Pancreas (tissue), 10 donors: ENCODE data around the gene ABCC8. TPM values are rescaled to one million over a fixed set of nuclear protein-coding genes. Genes with fewer than 3 reads are reported as not detected.

Experiments used
- ATAC-seq, 4 donors: fragments of 200-7000 bp; cut with Tn5 transposase; one replicate each; pipeline versions ENCODE4 v1.8.0 to v1.9.1; 2020; ENCODE audit warnings: mild to moderate bottlenecking in 4 of 4, moderate library complexity in 4 of 4
- DNase-seq, 6 donors: peaks; one replicate each; pipeline ENCODE4 v3.0.0-alpha.2; 2020
- FAIRE-seq: peaks from 2 replicates; lab custom pipeline; 2012; peaks lifted over from hg19 to GRCh38; lab: Jason Lieb, UNC
- H3K27ac ChIP-seq, 4 donors: fragments of 200-600 bp; sonication (generic); 1 replicate in 3 of 4; 2 replicates in 1 of 4; pipeline versions ENCODE4 v1.5.0 to v1.8.0; 2020
- H3K27me3 ChIP-seq, 4 donors: fragments of 200-600 bp; one replicate each; pipeline ENCODE4 v1.8.0; 2021
- H3K36me3 ChIP-seq, 3 donors: fragments of 200-600 bp; sonication (generic) in 1 of 3; one replicate each; pipeline versions ENCODE4 v1.5.0 to v1.8.0; 2020 to 2021
- H3K4me1 ChIP-seq, 3 donors: fragments of 200-600 bp; one replicate each; pipeline ENCODE4 v1.8.0; 2021
- H3K4me3 ChIP-seq, 4 donors: fragments of 200-600 bp; sonication (generic) in 2 of 4; one replicate each; pipeline versions ENCODE4 v1.5.0 to v1.8.0; 2020 to 2021
- H3K9me3 ChIP-seq, 4 donors: fragments of 200-600 bp; one replicate each; pipeline ENCODE4 v1.8.0; 2021
- WGBS, 2 donors: extraction: QIAGEN DNeasy Blood & Tissue Kit; methylation state at CpG; one replicate each; pipeline ENCODE4 v1.1.7; 2013; 5-methylcytosine and 5-hydroxymethylcytosine counted together
- intact Hi-C, 3 donors: fragments of 100-400 bp; cut with DNase I; formaldehyde crosslinking; loops; one replicate each; pipeline versions ENCODE4 v1.11.1 to v1.14.2; 2022
- polyA plus RNA-seq, 2 donors: library from polyadenylated mRNA; stranded (reverse); fragments of 200-250 nt; gene quantifications; one replicate each; pipeline ENCODE4 v1.2.3, GENCODE V29; 2013
- total RNA-seq, 6 donors: library from RNA; stranded (reverse); fragmentation: NEBNext Ultra II Directional in 4 of 6; extraction: Animal tissue kit (Norgen Biotek cat#: 25700) in 4 of 6; gene quantifications; one replicate each; pipeline versions ENCODE4 v1.2.1 to v1.2.4, GENCODE V29; 2021 to 2023
- TF ChIP-seq, protein P1 (sequence below), 4 donors: fragments of 200-600 bp; sonication (generic) in 3 of 4; IDR thresholded peaks; one replicate each; pipeline versions ENCODE4 v1.5.0 to v1.8.0; 2021; ENCODE audit warnings: antibody characterized with exemption in 4 of 4
- donor health status: healthy with polysubstance abuse.
- donor health status: DM: no; HTN: no; CAD: no; lungs with moderate emphysema.
- donor health status: DM: no; HTN: no; CAD: no.
- donor health status: control.
- donor health status: control.
- donor health status: Bipolar disorder and iron deficiency.
- donor health status: DM: yes; HTN: yes; CAD: no.
- donor health status: DM: no; HTN: no; CAD: no.
- donor health status: DM: no; HTN: no; CAD: no.
- donor health status: DM: yes; HTN: yes; CAD: no.

The ABCC8 gene
- total and polyA plus RNA-seq, 8 donors = 14.9 to 917 (median 53.2) TPM

DNA sequence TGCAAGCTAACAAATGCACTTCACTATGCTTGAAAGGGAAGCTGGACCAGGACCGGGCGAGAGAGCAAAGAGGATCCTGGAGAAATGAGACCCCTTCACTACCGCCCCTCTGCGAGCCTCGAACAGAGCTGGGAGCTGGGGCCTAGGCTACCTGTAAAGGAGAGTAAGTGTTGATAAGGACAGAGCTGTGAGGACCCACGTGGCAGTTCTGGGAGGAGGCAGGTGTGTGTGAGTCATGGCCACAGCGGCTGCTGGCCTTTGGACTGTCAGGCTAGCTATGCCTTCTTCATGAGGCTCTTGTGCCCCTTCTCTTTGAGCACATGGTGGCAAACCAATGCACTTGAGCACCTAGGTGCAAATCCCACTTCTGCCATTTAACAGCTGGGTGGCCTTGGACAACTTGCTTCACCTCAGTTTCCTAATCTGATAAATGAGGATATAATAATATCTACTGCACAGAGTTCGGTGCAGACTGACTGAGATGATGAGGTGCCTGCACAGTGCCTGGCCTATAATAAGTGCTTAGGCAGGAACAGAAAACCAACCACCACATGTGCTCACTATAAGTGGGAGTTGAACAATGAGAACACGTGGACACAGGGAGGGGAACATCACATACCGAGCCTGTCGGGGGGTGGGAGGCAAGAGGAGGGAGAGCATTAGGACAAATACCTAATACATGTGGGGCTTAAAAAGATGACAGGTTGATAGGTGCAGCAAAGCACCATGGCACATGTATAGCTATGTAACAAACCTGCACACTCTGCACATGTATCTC, 52.9 kb downstream of the ABCC8 start:
- peak in 5 of 6 donors; percentile 54 to 75 (median 70) for DNase-seq

DNA sequence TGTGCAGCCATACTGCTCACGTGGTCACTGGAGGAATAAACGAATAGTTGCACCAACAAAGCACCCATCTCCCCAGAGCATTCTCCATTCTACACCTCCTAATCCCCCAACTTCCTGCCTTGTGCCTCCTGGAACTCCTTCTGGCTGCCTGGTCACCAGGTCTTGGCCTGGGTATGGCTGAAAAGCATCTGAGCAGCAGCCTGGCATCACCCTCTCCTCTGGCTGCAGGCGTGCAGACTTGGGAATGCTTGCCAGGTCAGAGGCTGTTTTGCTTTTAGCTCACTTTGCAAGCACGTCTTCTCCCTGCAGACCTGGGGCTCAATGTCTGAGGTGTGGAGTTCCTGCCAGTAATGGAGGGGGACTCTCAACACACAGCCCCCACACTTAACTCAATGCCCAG, 54.9 kb downstream of the ABCC8 start:
- no peaks in the 10 kb centered on the region for H3K9me3 ChIP-seq
- 82 to 86% methylated on average over 4 of the region's 4 CpGs for WGBS, 2 donors
- H3K27me3 ChIP-seq = no peaks in the 10 kb centered on the region
- no peak overlapping the region for H3K4me3 ChIP-seq
- TF ChIP-seq, protein P1, sequence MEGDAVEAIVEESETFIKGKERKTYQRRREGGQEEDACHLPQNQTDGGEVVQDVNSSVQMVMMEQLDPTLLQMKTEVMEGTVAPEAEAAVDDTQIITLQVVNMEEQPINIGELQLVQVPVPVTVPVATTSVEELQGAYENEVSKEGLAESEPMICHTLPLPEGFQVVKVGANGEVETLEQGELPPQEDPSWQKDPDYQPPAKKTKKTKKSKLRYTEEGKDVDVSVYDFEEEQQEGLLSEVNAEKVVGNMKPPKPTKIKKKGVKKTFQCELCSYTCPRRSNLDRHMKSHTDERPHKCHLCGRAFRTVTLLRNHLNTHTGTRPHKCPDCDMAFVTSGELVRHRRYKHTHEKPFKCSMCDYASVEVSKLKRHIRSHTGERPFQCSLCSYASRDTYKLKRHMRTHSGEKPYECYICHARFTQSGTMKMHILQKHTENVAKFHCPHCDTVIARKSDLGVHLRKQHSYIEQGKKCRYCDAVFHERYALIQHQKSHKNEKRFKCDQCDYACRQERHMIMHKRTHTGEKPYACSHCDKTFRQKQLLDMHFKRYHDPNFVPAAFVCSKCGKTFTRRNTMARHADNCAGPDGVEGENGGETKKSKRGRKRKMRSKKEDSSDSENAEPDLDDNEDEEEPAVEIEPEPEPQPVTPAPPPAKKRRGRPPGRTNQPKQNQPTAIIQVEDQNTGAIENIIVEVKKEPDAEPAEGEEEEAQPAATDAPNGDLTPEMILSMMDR (IDR thresholded peaks at IDR 0.05) = no peak
- H3K4me1 ChIP-seq = no peaks in the 10 kb centered on the region
- H3K36me3 ChIP-seq = no peaks in the 10 kb centered on the region
- no peak overlapping the region for H3K27ac ChIP-seq
- no peak for ATAC-seq
- no peak for FAIRE-seq
- no peak for DNase-seq
- intact Hi-C loops = no loop called here

More for the DNA sequence above, 52.9 kb downstream of the ABCC8 start:
- intact Hi-C loops = no loop called here
- no peaks in the 10 kb centered on the region for H3K4me1 ChIP-seq
- FAIRE-seq (no peak), ATAC-seq (peak; percentile 93 to 99 (median 97))
- H3K9me3 ChIP-seq = no peaks in the 10 kb centered on the region
- H3K4me3 ChIP-seq = no peak overlapping the region
- H3K36me3 ChIP-seq = no peaks in the 10 kb centered on the region
- H3K27ac ChIP-seq = no peak overlapping the region
- WGBS, 2 donors = 61 to 68% methylated on average over 11 of the region's 11 CpGs
- H3K27me3 ChIP-seq = no peaks in the 10 kb centered on the region
- TF ChIP-seq, protein P1 (IDR thresholded peaks at IDR 0.05) = no peak

DNA sequence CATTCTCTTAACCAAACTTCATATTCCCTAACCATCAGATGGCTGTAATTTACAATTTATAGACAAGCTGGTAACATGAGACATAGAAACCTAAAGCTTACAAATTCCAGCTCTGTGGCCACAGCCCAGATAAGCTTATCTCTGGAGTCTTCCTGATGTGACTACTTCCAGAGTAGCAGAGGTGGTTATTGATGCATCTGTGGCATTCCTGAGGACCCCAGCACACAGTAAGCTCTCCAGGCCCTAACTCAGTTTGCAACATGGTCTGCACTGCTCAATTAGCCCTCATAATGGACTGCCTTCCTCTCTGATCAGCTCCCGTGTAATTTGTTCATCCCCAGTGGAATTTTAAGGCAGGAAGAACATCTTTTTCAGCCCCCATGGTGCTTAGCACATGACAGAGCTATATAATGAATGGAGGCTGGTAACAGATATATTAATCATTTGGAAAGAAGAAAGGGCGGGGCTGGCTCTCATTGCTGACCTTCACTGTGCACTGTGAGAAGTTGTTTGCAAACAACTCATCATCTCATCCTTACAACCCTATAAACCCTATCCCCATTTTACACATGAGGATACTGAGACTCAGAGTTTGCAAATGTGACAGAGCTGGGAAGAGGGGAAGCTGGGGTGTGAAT, 58.1 kb downstream of the ABCC8 start:
- 69 to 89% methylated on average over 2 of the region's 2 CpGs for WGBS, 2 donors

DNA sequence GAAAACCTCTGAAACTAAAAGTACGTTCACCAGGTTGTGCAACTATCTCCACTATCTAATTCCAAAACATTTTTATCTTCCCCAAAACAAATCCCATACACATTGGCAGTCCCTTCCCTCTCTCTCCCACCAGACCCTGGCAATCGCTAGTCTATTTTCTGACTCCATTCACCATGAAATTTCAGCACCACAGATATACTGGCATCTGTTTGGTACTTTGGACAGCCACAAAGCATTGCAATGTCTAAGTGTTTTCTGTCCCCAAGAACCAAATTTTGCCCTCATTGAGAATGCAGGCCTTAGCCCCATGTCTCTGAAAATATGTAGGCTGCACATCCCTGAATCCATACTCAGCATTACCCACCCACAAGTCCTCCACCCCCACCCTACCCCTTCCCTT, 60.2 kb downstream of the ABCC8 start:
- DNase-seq (no peak), FAIRE-seq (no peak), ATAC-seq (no peak)
- Histone ChIP-seq H3K4me3 (no peak overlapping the region), H3K27ac (no peak overlapping the region), H3K4me1 (peaks cover 17 to 25% (median 24%) of the 10 kb centered on the region in 3 donors), H3K36me3 (no peaks in the 10 kb centered on the region), H3K9me3 (no peaks in the 10 kb centered on the region), H3K27me3 (no peaks in the 10 kb centered on the region)
- intact Hi-C loops = no loop called here
- TF ChIP-seq, protein P1 (IDR thresholded peaks at IDR 0.05) = no peak
- WGBS, 2 donors = 77 to 83% methylated on average over 2 of the region's 2 CpGs

More for the DNA sequence above, 58.1 kb downstream of the ABCC8 start:
- peaks cover 7 to 12% (median 9%) of the 10 kb centered on the region in 3 donors for H3K4me1 ChIP-seq
- H3K9me3 ChIP-seq = no peaks in the 10 kb centered on the region
- FAIRE-seq = no peak
- DNase-seq = no peak
- no peak for ATAC-seq
- TF ChIP-seq, protein P1 (IDR thresholded peaks at IDR 0.05) = no peak
- no peaks in the 10 kb centered on the region for H3K27me3 ChIP-seq
- intact Hi-C loops = no loop called here
- no peak overlapping the region for H3K27ac ChIP-seq
- H3K4me3 ChIP-seq = no peak overlapping the region
- H3K36me3 ChIP-seq = no peaks in the 10 kb centered on the region
